ENCODE results near the gene RAD51B.
"Not testable (repeated sequence)": the region's sequence is repeated elsewhere in the genome, so short reads cannot be mapped to it uniquely, and the experiment has no call there.

The RAD51B gene

DNA sequence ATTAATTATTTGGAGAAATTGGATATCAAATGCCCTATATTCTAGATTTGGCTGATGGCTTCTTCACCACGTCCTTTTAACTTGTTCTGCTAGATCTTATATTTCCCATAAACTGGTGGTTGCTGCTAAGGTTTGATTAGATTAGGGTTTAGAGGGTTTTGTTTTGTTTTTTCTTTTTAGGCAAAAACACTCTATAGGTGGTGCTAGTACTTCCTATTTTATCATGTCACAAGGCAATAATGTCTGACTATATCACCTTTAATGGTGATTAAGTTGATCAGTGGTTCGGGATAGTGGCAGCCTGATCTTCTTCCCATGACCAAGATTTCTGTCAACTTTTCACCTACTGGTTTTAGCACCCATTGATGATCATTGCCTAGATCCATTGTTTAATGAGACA is 455.1 kb downstream of the RAD51B start:
- no peak for DNase-seq (ENCODE audit: low spot score)

GRCh38 chr14:68278576-68279436 is 459.2 kb downstream of the RAD51B start:
- no peak for DNase-seq (ENCODE audit: low spot score)

GRCh38 chr14:68279437-68279720 is 459.8 kb downstream of the RAD51B start:
- DNase-seq (ENCODE audit: low spot score), result no peak

- DNase-seq (ENCODE audit: low spot score), result no peak
Observed at GRCh38 chr14:68279777-68280233, 460.2 kb downstream of the RAD51B start.

GRCh38 chr14:68281497-68281896 is 461.9 kb downstream of the RAD51B start:
- no peak for DNase-seq (ENCODE audit: low spot score)

GRCh38 chr14:68282479-68283377 is 463.1 kb downstream of the RAD51B start:
- DNase-seq (ENCODE audit: low spot score), result no peak

GRCh38 chr14:68283378-68284123 is 464.0 kb downstream of the RAD51B start:
- DNase-seq (ENCODE audit: low spot score), result no peak

DNA sequence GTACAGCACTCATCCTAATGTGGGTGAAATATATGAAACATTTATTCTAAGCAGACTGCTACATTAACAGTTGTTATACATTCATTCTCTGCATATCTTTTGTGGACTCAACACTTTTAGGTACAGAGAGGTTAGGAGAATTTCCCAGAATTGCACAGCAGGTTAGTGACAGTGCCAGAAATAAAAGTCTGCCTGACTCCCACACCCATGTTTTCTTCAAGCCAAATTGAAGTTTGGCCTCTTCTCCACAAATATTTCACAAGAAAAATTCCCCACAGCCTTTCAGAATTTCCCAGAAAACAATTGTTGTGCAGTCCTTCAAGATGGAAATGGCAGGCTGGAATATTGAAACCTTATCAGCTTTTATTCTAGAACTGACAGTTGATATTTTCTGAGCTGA is 464.8 kb downstream of the RAD51B start:
- DNase-seq (ENCODE audit: low spot score), result no peak

DNA sequence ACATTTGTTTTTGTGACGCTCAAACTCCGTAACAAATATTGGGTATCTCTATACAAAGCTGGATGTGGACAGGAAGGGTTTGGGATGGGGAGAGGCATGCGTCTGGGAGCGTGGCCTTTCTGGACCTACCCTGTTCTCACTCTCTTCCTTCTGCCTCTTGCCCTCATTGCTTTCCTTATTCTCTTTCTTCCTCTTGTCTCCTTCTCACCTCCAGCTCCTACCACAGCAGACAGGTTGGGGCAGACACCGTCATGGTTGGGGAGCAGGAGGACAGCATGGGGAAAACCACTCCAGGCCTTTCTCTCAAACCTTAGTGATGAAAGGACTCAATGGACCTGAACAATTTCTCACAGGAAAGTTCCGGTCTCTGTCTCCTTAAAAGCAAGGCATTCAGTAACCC is 465.3 kb downstream of the RAD51B start:
- no peak for DNase-seq (ENCODE audit: low spot score)

- no peak for DNase-seq (ENCODE audit: low spot score)
Observed at GRCh38 chr14:68285421-68286179, 466.0 kb downstream of the RAD51B start.

DNA sequence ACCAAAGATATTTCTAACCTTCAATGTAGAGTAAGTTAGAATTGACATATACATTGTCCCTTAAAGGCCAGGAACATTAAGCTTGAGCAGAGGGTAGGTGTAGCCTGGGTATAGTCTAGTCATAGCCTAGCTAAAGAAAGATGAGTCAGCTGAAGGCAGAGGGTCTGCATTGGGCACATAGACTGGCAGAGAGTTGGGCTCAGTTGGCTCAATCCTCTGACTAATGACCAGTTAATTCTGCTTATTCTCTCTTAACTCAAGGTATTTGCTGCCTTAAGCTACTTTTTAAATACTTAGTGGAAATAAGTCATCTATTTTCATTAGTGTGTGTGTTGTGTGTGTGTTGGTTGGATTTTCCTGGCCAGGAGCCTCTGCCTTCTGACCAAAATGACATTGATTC is 467.1 kb downstream of the RAD51B start:
- DNase-seq (ENCODE audit: low spot score), result no peak

DNA sequence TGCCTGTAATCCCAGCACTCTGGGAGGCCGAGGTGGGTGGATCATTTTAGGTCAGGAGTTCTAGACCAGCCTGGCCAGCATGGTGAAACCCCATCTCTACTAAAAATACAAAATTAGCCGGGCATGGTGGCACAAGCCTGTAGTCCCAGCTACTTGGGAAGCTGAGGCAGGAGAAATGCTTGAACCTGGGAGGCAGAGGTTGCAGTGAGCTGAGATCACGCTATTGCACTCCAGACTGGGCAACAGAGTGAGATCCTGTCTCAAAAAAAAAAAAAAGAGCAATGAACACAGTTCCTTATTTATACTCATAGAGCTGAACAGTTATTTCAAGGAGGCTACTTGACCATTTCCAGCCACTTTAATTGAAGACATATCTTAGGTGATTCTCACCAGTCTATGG is 469.9 kb downstream of the RAD51B start:
- DNase-seq (ENCODE audit: low spot score), result not testable (repeated sequence)

DNA sequence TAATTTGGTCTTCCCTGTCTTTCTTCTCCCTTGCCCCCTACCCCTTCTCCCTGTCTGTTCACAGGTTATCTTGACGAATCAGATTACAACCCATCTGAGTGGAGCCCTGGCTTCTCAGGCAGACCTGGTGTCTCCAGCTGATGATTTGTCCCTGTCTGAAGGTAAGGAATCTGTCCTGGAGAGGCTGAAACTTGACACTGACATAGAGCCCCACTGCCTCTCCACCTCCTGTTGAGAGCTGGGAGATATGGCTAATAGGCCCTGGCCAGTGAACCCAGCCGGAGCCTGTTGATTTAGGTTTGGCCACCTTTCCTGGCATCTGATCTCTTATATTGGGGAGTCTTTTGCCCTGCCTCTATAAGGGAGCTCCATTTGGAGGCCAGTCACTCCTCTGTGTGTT is 472.2 kb downstream of the RAD51B start:
- DNase-seq (ENCODE audit: low spot score), result no peak

DNA sequence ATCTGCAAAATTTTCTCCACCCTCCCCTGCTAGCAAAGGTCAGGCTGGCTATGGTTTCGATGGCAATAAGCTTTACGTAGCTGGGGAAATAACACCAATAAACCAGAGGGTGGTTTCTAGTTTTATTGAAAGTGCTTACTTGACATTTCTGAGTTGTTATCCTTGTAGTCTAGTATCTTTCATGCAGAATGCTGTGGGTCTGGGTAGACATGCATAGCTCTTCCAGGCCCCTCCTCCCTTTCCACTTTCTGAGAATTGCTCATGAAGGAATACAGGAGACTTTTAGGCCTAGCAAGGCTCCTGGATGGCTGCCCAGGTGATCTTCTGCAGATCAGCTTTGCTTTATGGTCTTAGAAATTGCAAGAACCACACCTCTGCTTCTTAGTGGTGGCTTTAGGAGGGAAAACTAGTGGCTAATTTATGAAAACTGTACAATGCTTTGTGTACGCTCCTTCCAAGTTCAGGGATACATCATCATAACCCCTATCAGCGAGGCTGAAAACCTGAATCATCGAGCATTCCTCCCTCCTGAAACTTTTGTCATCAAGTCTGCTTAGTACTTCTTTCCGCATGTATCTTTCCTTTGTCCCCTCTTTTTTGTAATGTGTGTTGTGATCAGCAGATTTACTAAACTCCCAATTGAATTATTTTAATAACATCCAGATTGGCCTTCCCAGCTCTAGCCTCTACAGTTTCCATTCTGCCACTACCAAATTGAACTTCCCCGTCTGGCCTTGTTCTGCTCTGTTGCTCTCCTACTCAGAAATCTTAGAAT is 473.0 kb downstream of the RAD51B start:
- no peak for DNase-seq (ENCODE audit: low spot score)

GRCh38 chr14:68293404-68293803 is 473.8 kb downstream of the RAD51B start:
- DNase-seq (ENCODE audit: low spot score), result no peak

GRCh38 chr14:68295316-68295816 is 475.8 kb downstream of the RAD51B start:
- DNase-seq (ENCODE audit: low spot score), result no peak

GRCh38 chr14:68297039-68297438 is 477.5 kb downstream of the RAD51B start:
- no peak for DNase-seq (ENCODE audit: low spot score)

- DNase-seq (ENCODE audit: low spot score), result peak; percentile 12
Observed at GRCh38 chr14:68297876-68298468, 478.4 kb downstream of the RAD51B start.

- DNase-seq (ENCODE audit: low spot score), result no peak
Observed at GRCh38 chr14:68300608-68301007, 481.0 kb downstream of the RAD51B start.

DNA sequence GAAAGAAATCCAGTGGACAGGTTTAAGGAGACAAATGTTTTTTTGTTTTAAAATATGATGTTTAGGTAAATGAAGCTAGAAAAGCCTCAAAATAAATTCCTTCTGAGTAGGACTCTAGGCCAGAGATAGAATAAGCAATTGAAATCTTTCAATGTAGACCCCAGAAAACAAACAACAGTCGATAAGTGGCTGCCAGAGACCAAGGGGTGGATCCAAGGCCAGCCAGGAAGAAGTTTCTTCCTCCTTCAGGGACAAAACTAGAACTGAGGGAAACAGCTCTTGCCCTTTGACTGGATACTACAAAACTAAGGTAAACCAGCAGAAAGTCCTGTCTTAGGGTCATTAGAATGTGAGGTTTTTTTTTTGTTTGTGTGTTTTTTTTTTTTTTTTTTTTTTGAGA is 481.6 kb downstream of the RAD51B start:
- no peak for DNase-seq (ENCODE audit: low spot score)

Data from hepatic stellate cell (primary cell).